Skin epidermis (tissue), 12 donors: ENCODE data around the gene NFS1.
"Not testable (repeated sequence)": the region's sequence is repeated elsewhere in the genome, so short reads cannot be mapped to it uniquely, and the experiment has no call there.

Experiments
- H3K27ac ChIP-seq, 21 experiments: fragments of 200-600 bp; sonication (generic) in 11 of 21; one replicate each; pipeline ENCODE4 v1.5.0; 2020; ENCODE audit warnings: mild to moderate bottlenecking in 3 of 21, inconsistent platforms in 2 of 21, moderate library complexity in 2 of 21
- H3K4me3 ChIP-seq, 7 experiments: fragments of 200-600 bp; sonication (generic) in 2 of 7; one replicate each; pipeline ENCODE4 v1.5.0; 2020; ENCODE audit warnings: inconsistent platforms in 2 of 7, mild to moderate bottlenecking in 2 of 7, moderate library complexity in 1 of 7

Gene NFS1

GRCh38 chr20:35730583-35731468 lies 31.7 kb upstream of the NFS1 start:
- H3K4me3 ChIP-seq, result no peak overlapping the region
- H3K27ac ChIP-seq, result no peak overlapping the region

- H3K4me3 ChIP-seq, result no peak overlapping the region
- H3K27ac ChIP-seq, result no peak overlapping the region
Measured at GRCh38 chr20:35729836-35730582, 30.9 kb upstream of the NFS1 start.

- H3K27ac ChIP-seq, result no peak overlapping the region
- no peak overlapping the region for H3K4me3 ChIP-seq
Measured at GRCh38 chr20:35729283-35729807, 30.2 kb upstream of the NFS1 start.

GRCh38 chr20:35726842-35727711 lies 27.9 kb upstream of the NFS1 start:
- no peak overlapping the region for H3K4me3 ChIP-seq
- H3K27ac ChIP-seq, result no peak overlapping the region

DNA sequence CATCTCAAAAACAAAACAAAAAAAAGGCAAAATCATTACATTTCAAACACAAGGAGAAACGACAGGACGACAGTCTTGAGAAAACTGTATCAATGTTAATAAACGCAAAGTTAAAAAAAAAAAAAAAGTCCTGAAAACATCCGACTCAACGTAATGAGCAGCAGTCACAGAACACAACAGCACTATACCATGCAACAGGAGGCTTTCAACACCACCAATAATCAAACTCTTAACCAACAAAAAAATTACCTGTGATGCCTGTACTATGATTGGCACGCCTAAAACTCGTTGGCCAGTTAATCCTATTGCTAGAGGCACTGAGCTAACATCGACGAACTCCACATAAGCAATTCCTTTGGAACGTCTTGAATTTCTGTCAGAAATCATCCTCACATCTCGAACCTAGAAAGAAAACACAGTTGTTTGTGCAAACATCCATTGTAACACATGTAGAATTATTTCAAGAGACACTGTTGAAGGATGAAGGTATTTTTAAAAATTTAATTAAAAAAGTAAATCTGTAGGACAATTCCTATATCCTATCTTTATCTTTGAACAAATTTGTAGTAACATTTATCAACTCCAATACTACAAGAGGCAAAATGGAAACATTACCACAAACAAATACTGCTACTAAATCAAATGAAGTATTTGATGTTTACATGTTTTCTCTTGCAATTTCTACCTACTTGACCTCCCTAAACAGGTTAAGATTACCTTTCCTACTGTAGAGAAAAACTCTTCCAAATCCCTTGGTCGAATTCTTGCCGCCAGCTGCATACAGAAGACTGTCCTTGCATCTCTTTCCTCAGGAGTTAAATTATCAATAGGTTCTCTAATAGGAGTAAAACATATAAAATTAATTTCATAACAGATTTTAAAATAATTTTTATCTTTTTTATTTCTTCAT lies 25.4 kb upstream of the NFS1 start:
- H3K4me3 ChIP-seq, result no peak overlapping the region
- H3K27ac ChIP-seq, result no peak overlapping the region

GRCh38 chr20:35723652-35724320 lies 24.6 kb upstream of the NFS1 start:
- H3K27ac ChIP-seq, H3K4me3 ChIP-seq: not testable (repeated sequence)

GRCh38 chr20:35723275-35723639 lies 24.1 kb upstream of the NFS1 start:
- not testable (repeated sequence) for H3K4me3 ChIP-seq, H3K27ac ChIP-seq

DNA sequence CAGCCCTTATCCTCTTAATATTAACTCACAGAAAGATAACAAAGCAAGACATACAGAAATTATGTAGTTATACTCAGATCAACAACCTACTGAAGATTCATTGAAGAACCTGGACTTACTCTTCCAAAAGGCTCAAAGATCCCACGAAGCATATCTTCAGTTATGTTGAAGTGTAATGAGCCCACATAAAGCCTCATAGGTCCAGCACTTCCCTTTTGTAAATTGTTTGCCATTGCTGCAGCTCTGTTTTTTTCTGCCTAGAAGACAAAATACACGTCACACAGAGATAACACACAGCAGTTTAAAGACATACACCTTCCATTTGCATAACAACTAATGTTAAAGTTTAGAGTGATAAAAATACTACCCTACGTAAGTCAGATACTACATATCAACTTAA lies 22.5 kb upstream of the NFS1 start:
- no peak overlapping the region for H3K27ac ChIP-seq
- no peak overlapping the region for H3K4me3 ChIP-seq

DNA sequence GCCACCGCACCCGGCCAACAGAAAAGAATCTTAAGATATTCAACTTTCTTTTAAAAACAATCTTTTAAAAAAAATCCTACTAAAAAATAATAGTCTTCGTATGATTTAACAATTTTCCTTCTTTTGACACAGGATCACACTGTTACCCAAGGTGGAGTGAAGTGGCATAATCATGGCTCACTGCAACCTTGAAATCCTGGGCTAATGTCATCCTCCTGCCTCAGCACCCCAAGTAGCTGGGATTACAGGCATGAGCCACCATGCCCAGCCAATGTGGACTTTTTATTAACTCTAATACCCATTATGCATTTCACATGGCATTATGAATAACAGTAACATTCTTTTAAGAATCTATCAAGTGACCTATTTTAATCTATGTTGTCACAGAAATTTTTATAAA lies 22.1 kb upstream of the NFS1 start:
- H3K4me3 ChIP-seq, result no peak overlapping the region

GRCh38 chr20:35720165-35721123 lies 21.3 kb upstream of the NFS1 start:
- H3K4me3 ChIP-seq, result no peak overlapping the region
- no peak overlapping the region for H3K27ac ChIP-seq

More for the DNA sequence above, 22.1 kb upstream of the NFS1 start:
- no peak overlapping the region for H3K27ac ChIP-seq

- H3K4me3 ChIP-seq, result no peak overlapping the region
- no peak overlapping the region for H3K27ac ChIP-seq
Measured at GRCh38 chr20:35719717-35720116, 20.6 kb upstream of the NFS1 start.

GRCh38 chr20:35718972-35719635 lies 20.0 kb upstream of the NFS1 start:
- H3K4me3 ChIP-seq, result no peak overlapping the region
- H3K27ac ChIP-seq, result no peak overlapping the region

DNA sequence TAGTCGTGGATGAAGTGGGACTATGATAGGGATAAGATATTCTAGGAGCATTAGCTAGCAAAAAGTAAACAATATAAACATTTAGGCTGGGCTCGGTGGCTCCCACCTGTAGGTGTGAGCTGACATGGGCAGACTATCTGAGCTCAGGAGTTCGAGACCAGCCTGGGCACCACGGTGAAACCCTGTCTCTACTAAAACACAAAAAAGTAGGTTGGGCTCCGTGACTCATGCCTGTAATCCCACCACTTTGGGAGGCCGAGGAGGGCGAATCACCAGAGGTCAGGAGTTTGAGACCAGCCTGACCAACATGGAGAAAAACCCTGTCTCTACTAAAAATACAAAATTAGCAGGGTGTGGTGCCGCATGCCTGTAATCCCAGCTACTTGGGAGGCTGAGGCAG lies 19.2 kb upstream of the NFS1 start:
- H3K4me3 ChIP-seq, H3K27ac ChIP-seq: not testable (repeated sequence)

GRCh38 chr20:35716330-35716729 lies 17.2 kb upstream of the NFS1 start:
- no peak overlapping the region for H3K4me3 ChIP-seq

GRCh38 chr20:35715652-35716051 lies 16.5 kb upstream of the NFS1 start:
- no peak overlapping the region for H3K27ac ChIP-seq
- H3K4me3 ChIP-seq, result no peak overlapping the region

More at GRCh38 chr20:35716330-35716729, 17.2 kb upstream of the NFS1 start:
- H3K27ac ChIP-seq, result no peak overlapping the region

GRCh38 chr20:35714127-35714526 lies 15.0 kb upstream of the NFS1 start:
- no peak overlapping the region for H3K4me3 ChIP-seq
- H3K27ac ChIP-seq, result no peak overlapping the region

DNA sequence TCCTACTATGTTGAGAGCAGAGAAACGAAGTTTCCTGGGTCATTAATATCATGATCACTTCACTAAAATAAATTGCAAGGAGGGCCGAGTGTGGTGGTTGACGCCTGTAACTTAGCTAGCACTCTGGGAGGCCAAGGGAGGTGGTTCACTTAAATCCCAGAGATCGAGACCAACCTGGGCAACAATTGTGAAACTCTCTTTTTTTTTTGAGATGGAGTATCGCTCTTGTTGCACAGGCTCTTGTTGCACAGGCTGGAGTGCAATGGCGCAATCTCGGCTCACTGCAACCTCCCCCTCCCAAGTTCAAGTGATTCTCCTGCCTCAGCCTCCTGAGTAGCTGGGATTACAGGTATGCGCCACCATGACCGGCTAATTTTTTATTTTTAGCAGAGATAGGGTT lies 14.0 kb upstream of the NFS1 start:
- H3K27ac ChIP-seq, result not testable (repeated sequence)

More for the DNA sequence above, 14.0 kb upstream of the NFS1 start:
- not testable (repeated sequence) for H3K4me3 ChIP-seq
